Fibroblast of peridontal ligament (primary cell): Measurements from ENCODE around the gene MAN2C1.

Source experiments
- DNase-seq: peaks from one replicate; pipeline ENCODE4 v3.0.0-alpha.2; 2010; ENCODE audit errors: extremely low read depth

Gene MAN2C1

GRCh38 chr15:75309711-75310110 is 58.7 kb downstream of the MAN2C1 start:
- no peak for DNase-seq

GRCh38 chr15:75307778-75308390 is 60.5 kb downstream of the MAN2C1 start:
- no peak for DNase-seq

- no peak for DNase-seq
Measured at GRCh38 chr15:75306188-75306587, 62.2 kb downstream of the MAN2C1 start.
